Astrocyte (in vitro differentiated cells and primary cell): ENCODE measurements around the gene TRIM59.

Source experiments
- CTCF ChIP-seq: IDR thresholded peaks from 2 replicates; pipeline ENCODE4 v1.5.1; 2011; ENCODE audit warnings: low read depth, mild to moderate bottlenecking, inconsistent platforms, low read length, moderate library complexity; ENCODE audit not compliant: insufficient read depth
- EZH2 ChIP-seq: IDR thresholded peaks from 2 replicates; pipeline ENCODE4 v1.6.1; 2012; ENCODE audit warnings: mild to moderate bottlenecking, low read length, inconsistent platforms; ENCODE audit not compliant: insufficient read depth

GRCh38 chr3:160390565-160391138 lies 58.9 kb downstream of the TRIM59 start:
- TF ChIP-seq EZH2 (no peak), CTCF (no peak)
